K562 (cell line): Measurements from ENCODE around the gene TUB.

Experiments
- CREM ChIP-seq: IDR thresholded peaks from 2 replicates; pipeline ENCODE4 v1.6.1; 2014; ENCODE audit warnings: antibody characterized with exemption, low read depth
- ELF4 ChIP-seq: fragments of 450-650 bp; formaldehyde crosslinking; IDR thresholded peaks from 2 replicates; pipeline ENCODE4 v1.4.0; 2022; ENCODE audit warnings: missing genetic modification characterization
- JUND ChIP-seq, 2 experiments: IDR thresholded peaks; 2 replicates in 1 of 2; 3 replicates in 1 of 2; pipeline ENCODE4 v1.6.1; 2011; ENCODE audit warnings: borderline replicate concordance in 2 of 2, low read depth in 2 of 2, low read length in 2 of 2, improper control_type of control experiment in 1 of 2, missing biosample characterization in 1 of 2, missing genetic modification characterization in 1 of 2, missing genetic modification reagents in 1 of 2
- NCOR1 ChIP-seq: fragments of 450-650 bp; IDR thresholded peaks from 2 replicates; pipeline ENCODE4 v1.6.1; 2016; ENCODE audit warnings: mild to moderate bottlenecking, moderate library complexity
- NR1H2 ChIP-seq: sonication (generic); formaldehyde crosslinking; IDR thresholded peaks from 2 replicates; pipeline ENCODE4 v1.4.0; 2020; ENCODE audit warnings: mild to moderate bottlenecking, missing genetic modification reagents
- SRF ChIP-seq, 2 experiments: fragments of 250-450, 450-650 bp in 1 of 2; sonication (Bioruptor Pico) in 1 of 2; sonication (generic) in 1 of 2; formaldehyde crosslinking; IDR thresholded peaks; 2 replicates each; pipeline versions ENCODE4 v1.5.0 to v1.5.1; 2020 to 2022; ENCODE audit warnings: mild to moderate bottlenecking in 1 of 2, missing genetic modification reagents in 1 of 2
- TF ChIP-seq, protein P1 (sequence below): sonication (generic); formaldehyde crosslinking; IDR thresholded peaks from 2 replicates; pipeline ENCODE4 v1.5.0; 2020; ENCODE audit warnings: missing genetic modification reagents
- TF ChIP-seq, protein P2 (sequence below): fragments of 200-400 bp; formaldehyde crosslinking; IDR thresholded peaks from 2 replicates; pipeline ENCODE4 v1.6.1; 2017; ENCODE audit warnings: mild to moderate bottlenecking, low read depth, low read length, moderate library complexity
- TF ChIP-seq, protein P3 (sequence below): sonication (generic); formaldehyde crosslinking; IDR thresholded peaks from 2 replicates; pipeline ENCODE4 v1.8.1; 2022; ENCODE audit warnings: missing genetic modification reagents
- TF ChIP-seq, protein P4 (sequence below): fragments of 250-450 bp; sonication (Bioruptor Pico); IDR thresholded peaks from 2 replicates; pipeline ENCODE4 v1.5.0; 2021
- TF ChIP-seq, protein P5 (sequence below), 3 experiments: IDR thresholded peaks in 2 of 3; conservative IDR thresholded peaks in 1 of 3; 2 replicates each; pipeline ENCODE4 v1.5.1; 2011 to 2012; ENCODE audit warnings: low read length in 3 of 3, mild to moderate bottlenecking in 3 of 3, control low read depth in 2 of 3, improper control_type of control experiment in 1 of 3, inconsistent platforms in 1 of 3, low read depth in 1 of 3, mixed read lengths in 1 of 3, moderate library complexity in 1 of 3; ENCODE audit not compliant: insufficient read depth in 2 of 3

DNA sequence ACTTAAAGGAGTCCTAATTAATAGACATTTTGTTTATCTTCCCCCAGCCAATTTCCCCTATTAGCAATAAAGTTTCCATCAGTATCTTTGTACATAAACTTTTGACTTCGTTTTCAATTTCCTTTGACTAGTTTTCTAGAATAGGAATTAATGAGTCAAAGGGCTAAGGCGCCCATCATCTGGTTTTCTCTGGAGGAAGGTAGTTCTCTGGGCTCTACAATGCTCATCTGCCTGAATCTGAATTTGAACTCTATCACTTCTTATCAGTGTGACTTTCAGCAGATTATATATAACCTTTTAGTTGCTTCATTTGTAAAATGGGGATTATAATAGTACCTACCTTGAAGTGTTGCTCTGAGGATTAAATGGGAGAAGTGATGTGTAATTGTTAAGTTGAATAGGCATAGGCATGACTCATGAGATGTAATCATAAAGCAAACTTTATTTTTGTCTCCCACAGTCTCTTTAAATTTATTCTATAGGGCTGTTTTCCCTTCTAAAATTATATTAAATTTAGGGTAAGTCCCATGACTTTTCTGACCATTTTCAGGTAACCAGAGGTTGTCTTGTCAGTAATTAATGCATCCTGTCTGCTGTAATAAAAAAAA, 5.8 kb upstream of the TUB start:
- TF ChIP-seq NCOR1 (no peak), JUND (IDR thresholded peaks at IDR 0.05; ENCODE audit: borderline replicate concordance, low read depth, low read length) (no peak), JUND (tag; IDR thresholded peaks at IDR 0.05; ENCODE audit: borderline replicate concordance, low read depth, low read length) (no peak), CREM (no peak), ELF4 (CRISPR knock-in tag) (no peak), SRF (CRISPR knock-in tag; IDR thresholded peaks at IDR 0.05) (no peak), NR1H2 (CRISPR knock-in tag) (no peak)
- TF ChIP-seq, protein P1, sequence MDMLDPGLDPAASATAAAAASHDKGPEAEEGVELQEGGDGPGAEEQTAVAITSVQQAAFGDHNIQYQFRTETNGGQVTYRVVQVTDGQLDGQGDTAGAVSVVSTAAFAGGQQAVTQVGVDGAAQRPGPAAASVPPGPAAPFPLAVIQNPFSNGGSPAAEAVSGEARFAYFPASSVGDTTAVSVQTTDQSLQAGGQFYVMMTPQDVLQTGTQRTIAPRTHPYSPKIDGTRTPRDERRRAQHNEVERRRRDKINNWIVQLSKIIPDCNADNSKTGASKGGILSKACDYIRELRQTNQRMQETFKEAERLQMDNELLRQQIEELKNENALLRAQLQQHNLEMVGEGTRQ (CRISPR knock-in tag) = no peak
- TF ChIP-seq, protein P2, sequence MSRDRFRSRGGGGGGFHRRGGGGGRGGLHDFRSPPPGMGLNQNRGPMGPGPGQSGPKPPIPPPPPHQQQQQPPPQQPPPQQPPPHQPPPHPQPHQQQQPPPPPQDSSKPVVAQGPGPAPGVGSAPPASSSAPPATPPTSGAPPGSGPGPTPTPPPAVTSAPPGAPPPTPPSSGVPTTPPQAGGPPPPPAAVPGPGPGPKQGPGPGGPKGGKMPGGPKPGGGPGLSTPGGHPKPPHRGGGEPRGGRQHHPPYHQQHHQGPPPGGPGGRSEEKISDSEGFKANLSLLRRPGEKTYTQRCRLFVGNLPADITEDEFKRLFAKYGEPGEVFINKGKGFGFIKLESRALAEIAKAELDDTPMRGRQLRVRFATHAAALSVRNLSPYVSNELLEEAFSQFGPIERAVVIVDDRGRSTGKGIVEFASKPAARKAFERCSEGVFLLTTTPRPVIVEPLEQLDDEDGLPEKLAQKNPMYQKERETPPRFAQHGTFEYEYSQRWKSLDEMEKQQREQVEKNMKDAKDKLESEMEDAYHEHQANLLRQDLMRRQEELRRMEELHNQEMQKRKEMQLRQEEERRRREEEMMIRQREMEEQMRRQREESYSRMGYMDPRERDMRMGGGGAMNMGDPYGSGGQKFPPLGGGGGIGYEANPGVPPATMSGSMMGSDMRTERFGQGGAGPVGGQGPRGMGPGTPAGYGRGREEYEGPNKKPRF = no peak
- TF ChIP-seq, protein P3, sequence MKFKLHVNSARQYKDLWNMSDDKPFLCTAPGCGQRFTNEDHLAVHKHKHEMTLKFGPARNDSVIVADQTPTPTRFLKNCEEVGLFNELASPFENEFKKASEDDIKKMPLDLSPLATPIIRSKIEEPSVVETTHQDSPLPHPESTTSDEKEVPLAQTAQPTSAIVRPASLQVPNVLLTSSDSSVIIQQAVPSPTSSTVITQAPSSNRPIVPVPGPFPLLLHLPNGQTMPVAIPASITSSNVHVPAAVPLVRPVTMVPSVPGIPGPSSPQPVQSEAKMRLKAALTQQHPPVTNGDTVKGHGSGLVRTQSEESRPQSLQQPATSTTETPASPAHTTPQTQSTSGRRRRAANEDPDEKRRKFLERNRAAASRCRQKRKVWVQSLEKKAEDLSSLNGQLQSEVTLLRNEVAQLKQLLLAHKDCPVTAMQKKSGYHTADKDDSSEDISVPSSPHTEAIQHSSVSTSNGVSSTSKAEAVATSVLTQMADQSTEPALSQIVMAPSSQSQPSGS = no peak
- TF ChIP-seq, protein P4, sequence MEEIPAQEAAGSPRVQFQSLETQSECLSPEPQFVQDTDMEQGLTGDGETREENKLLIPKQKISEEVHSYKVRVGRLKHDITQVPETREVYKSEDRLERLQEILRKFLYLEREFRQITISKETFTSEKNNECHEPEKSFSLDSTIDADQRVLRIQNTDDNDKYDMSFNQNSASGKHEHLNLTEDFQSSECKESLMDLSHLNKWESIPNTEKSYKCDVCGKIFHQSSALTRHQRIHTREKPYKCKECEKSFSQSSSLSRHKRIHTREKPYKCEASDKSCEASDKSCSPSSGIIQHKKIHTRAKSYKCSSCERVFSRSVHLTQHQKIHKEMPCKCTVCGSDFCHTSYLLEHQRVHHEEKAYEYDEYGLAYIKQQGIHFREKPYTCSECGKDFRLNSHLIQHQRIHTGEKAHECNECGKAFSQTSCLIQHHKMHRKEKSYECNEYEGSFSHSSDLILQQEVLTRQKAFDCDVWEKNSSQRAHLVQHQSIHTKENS (CRISPR knock-in tag) = no peak
- TF ChIP-seq, protein P5, sequence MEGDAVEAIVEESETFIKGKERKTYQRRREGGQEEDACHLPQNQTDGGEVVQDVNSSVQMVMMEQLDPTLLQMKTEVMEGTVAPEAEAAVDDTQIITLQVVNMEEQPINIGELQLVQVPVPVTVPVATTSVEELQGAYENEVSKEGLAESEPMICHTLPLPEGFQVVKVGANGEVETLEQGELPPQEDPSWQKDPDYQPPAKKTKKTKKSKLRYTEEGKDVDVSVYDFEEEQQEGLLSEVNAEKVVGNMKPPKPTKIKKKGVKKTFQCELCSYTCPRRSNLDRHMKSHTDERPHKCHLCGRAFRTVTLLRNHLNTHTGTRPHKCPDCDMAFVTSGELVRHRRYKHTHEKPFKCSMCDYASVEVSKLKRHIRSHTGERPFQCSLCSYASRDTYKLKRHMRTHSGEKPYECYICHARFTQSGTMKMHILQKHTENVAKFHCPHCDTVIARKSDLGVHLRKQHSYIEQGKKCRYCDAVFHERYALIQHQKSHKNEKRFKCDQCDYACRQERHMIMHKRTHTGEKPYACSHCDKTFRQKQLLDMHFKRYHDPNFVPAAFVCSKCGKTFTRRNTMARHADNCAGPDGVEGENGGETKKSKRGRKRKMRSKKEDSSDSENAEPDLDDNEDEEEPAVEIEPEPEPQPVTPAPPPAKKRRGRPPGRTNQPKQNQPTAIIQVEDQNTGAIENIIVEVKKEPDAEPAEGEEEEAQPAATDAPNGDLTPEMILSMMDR (IDR thresholded peaks at IDR 0.05 in 2 of 3, conservative IDR thresholded peaks at IDR 0.05 in 1 of 3; ENCODE audit: insufficient read depth in 2 of 3, low read depth in 1 of 3, low read length in 3 of 3) = no peak
